PFSK-1 (cell line): Measurements from ENCODE around the gene STARD3.

Source experiments
- FOXP2 ChIP-seq: optimal IDR thresholded peaks from 2 replicates; pipeline ENCODE3; 2011; ENCODE audit warnings: borderline replicate concordance, control low read depth, inconsistent platforms; ENCODE audit not compliant: insufficient read depth; ENCODE audit errors: extremely low read length, extremely low read depth
- POLR2AphosphoS5 ChIP-seq: IDR thresholded peaks from 2 replicates; pipeline ENCODE4 v1.6.1; 2012; ENCODE audit warnings: low read depth, mild to moderate bottlenecking, control low read depth, low read length, moderate library complexity
- SIN3A ChIP-seq: IDR thresholded peaks from 2 replicates; pipeline ENCODE4 v1.6.1; 2012; ENCODE audit warnings: mild to moderate bottlenecking, low read length, moderate library complexity, borderline replicate concordance; ENCODE audit not compliant: insufficient read depth
- TAF1 ChIP-seq: IDR thresholded peaks from 2 replicates; pipeline ENCODE4 v1.6.1; 2012; ENCODE audit warnings: low read length, control low read depth, borderline replicate concordance; ENCODE audit not compliant: insufficient read depth
- TF ChIP-seq, protein P1 (sequence below), 2 experiments: IDR thresholded peaks; 2 replicates each; pipeline versions ENCODE4 v1.6.1 to v1.8.0; 2011 to 2012; ENCODE audit warnings: low read depth in 2 of 2, low read length in 2 of 2, control low read depth in 1 of 2, inconsistent platforms in 1 of 2, mild to moderate bottlenecking in 1 of 2, moderate library complexity in 1 of 2; ENCODE audit not compliant: insufficient read depth in 1 of 2

DNA sequence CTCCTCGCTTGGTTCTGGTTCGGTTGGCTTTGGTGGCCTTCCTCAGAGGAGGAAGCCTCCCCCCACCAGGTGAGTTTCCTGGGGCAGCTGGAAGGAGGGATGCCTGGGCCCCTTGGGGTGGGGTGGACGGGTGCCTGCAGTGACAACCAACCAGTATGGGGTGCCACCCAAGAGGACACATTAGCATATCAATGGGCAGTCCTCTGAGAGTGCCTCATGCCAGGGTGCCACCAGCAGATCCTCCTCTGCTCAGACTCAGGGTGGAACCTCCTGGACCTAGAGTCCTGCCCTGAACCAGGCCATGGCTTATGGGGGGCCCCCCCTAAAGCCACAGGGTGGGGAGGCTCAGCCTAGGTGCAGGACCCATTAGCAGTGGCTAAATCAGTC, 7.5 kb upstream of the STARD3 start:
- TF ChIP-seq, protein P1, sequence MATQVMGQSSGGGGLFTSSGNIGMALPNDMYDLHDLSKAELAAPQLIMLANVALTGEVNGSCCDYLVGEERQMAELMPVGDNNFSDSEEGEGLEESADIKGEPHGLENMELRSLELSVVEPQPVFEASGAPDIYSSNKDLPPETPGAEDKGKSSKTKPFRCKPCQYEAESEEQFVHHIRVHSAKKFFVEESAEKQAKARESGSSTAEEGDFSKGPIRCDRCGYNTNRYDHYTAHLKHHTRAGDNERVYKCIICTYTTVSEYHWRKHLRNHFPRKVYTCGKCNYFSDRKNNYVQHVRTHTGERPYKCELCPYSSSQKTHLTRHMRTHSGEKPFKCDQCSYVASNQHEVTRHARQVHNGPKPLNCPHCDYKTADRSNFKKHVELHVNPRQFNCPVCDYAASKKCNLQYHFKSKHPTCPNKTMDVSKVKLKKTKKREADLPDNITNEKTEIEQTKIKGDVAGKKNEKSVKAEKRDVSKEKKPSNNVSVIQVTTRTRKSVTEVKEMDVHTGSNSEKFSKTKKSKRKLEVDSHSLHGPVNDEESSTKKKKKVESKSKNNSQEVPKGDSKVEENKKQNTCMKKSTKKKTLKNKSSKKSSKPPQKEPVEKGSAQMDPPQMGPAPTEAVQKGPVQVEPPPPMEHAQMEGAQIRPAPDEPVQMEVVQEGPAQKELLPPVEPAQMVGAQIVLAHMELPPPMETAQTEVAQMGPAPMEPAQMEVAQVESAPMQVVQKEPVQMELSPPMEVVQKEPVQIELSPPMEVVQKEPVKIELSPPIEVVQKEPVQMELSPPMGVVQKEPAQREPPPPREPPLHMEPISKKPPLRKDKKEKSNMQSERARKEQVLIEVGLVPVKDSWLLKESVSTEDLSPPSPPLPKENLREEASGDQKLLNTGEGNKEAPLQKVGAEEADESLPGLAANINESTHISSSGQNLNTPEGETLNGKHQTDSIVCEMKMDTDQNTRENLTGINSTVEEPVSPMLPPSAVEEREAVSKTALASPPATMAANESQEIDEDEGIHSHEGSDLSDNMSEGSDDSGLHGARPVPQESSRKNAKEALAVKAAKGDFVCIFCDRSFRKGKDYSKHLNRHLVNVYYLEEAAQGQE (IDR thresholded peaks at IDR 0.05; ENCODE audit: insufficient read depth in 1 of 2, low read depth in 2 of 2, low read length in 2 of 2) = no peak
- TF ChIP-seq POLR2AphosphoS5 = no peak
- TF ChIP-seq SIN3A = no peak
- no peak for TF ChIP-seq FOXP2
- TF ChIP-seq TAF1 = no peak
